ENCODE measurements around the gene PRKCE. TPM values are rescaled to one million over a fixed set of nuclear protein-coding genes. Genes with fewer than 3 reads are reported as not detected.
A peak's percentile ranks its signal among the peaks of the same experiment; 100 is the strongest.

PRKCE gene
- total RNA-seq, 6 experiments from 2014 or later = 5.2 to 18.8 (median 11.0) TPM

GRCh38 chr2:45925636-45926366 lies 274.3 kb downstream of the PRKCE start:
- 87% methylated on average over 8 of the region's 8 CpGs for WGBS (ENCODE audit: insufficient coverage, low coverage, low lambda C conversion rate, missing lambda C conversion rate)
- TF ChIP-seq CTCF (IDR thresholded peaks at IDR 0.05) (no peak), POLR2A (IDR thresholded peaks at IDR 0.05) (no peak)
- no peak overlapping the region for H3K27ac ChIP-seq
- H3K4me1 ChIP-seq = no peaks in the 10 kb centered on the region
- no peak for ATAC-seq
- intact Hi-C loops (cut with DNase I) = no loop called here
- no peaks in the 10 kb centered on the region for H3K27me3 ChIP-seq
- no peaks in the 10 kb centered on the region for H3K36me3 ChIP-seq
- no peak for DNase-seq
- no peaks in the 10 kb centered on the region for H3K9me3 ChIP-seq
- H3K4me3 ChIP-seq = no peak overlapping the region

- TF ChIP-seq CTCF (IDR thresholded peaks at IDR 0.05) (no peak), POLR2A (IDR thresholded peaks at IDR 0.05) (no peak)
- DNase-seq = no peak
- no peak for ATAC-seq
- Histone ChIP-seq H3K4me1 (no peaks in the 10 kb centered on the region), H3K36me3 (no peaks in the 10 kb centered on the region), H3K27ac (no peak overlapping the region), H3K27me3 (no peaks in the 10 kb centered on the region), H3K4me3 (no peak overlapping the region), H3K9me3 (no peaks in the 10 kb centered on the region)
- 85% methylated on average over 9 of the region's 10 CpGs for WGBS (ENCODE audit: insufficient coverage, low coverage, low lambda C conversion rate, missing lambda C conversion rate)
- intact Hi-C loops (cut with DNase I) = no loop called here
These were observed 277.5 kb downstream of the PRKCE start for GRCh38 chr2:45928946-45929345.

- H3K27me3 ChIP-seq = no peaks in the 10 kb centered on the region
- no peaks in the 10 kb centered on the region for H3K36me3 ChIP-seq
- no peak overlapping the region for H3K27ac ChIP-seq
- DNase-seq (no peak), ATAC-seq (peak in 1 of 4 donors; percentile 37)
- intact Hi-C loops (cut with DNase I) = no loop called here
- H3K4me1 ChIP-seq = no peaks in the 10 kb centered on the region
- no peaks in the 10 kb centered on the region for H3K9me3 ChIP-seq
- WGBS (ENCODE audit: insufficient coverage, low coverage, low lambda C conversion rate, missing lambda C conversion rate) = 76% methylated on average over 6 of the region's 6 CpGs
- no peak for TF ChIP-seq CTCF (IDR thresholded peaks at IDR 0.05)
- TF ChIP-seq POLR2A (IDR thresholded peaks at IDR 0.05) = no peak
- H3K4me3 ChIP-seq = no peak overlapping the region
These were observed 278.4 kb downstream of the PRKCE start for GRCh38 chr2:45929674-45930395.

- no peak overlapping the region for H3K27ac ChIP-seq
- DNase-seq (no peak), ATAC-seq (no peak)
- intact Hi-C loops (cut with DNase I) = no loop called here
- H3K4me3 ChIP-seq = no peak overlapping the region
- H3K9me3 ChIP-seq = no peaks in the 10 kb centered on the region
- H3K27me3 ChIP-seq = no peaks in the 10 kb centered on the region
- TF ChIP-seq CTCF (IDR thresholded peaks at IDR 0.05) (no peak), POLR2A (IDR thresholded peaks at IDR 0.05) (no peak)
- no peaks in the 10 kb centered on the region for H3K4me1 ChIP-seq
- WGBS (ENCODE audit: insufficient coverage, low coverage, low lambda C conversion rate, missing lambda C conversion rate) = no CpG with 5 or more reads among the region's 1 CpG
- no peaks in the 10 kb centered on the region for H3K36me3 ChIP-seq
These were observed 278.9 kb downstream of the PRKCE start for GRCh38 chr2:45930396-45930792.
